GM12891 (cell line): ENCODE measurements around the gene SPPL3.

Source experiments
- PAX5 ChIP-seq: IDR thresholded peaks from 2 replicates; pipeline ENCODE4 v1.6.1; 2011; ENCODE audit warnings: low read length, moderate library complexity, mild to moderate bottlenecking; ENCODE audit not compliant: insufficient read depth, severe bottlenecking
- POLR2A ChIP-seq: IDR thresholded peaks from 2 replicates; pipeline ENCODE4 v1.6.1; 2011; ENCODE audit warnings: low read depth, low read length, control low read depth
- POLR2AphosphoS5 ChIP-seq: IDR thresholded peaks from 2 replicates; pipeline ENCODE4 v1.6.1; 2011; ENCODE audit warnings: low read depth, low read length, control low read depth
- SPI1 ChIP-seq: IDR thresholded peaks from 2 replicates; pipeline ENCODE4 v1.6.1; 2011; ENCODE audit warnings: low read depth, low read length, control low read depth
- TAF1 ChIP-seq: IDR thresholded peaks from 2 replicates; pipeline ENCODE4 v1.6.1; 2011; ENCODE audit warnings: low read depth, low read length, control low read depth

DNA sequence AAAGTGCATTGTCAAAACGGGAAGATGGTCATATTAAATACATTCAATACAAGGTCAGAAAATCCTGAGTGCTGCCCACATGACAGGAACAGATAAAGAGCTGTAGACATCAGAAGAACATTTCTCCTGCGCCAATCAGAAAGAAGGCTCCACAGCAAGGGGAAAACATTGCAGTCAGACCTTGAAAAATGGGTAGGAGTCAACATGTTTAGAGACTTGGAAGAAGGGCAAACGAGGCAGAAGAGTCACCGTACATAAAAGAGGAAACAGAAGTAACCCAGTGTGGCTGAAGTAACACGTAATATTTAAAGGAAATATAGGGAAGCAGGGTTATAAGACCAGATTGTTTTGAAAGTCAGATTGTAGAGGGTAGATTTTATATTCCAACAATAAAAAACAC, 11.9 kb downstream of the SPPL3 start:
- TF ChIP-seq POLR2A (no peak), TAF1 (no peak), SPI1 (0 out of 2 replicates have a peak, but pooled peaks have one; percentile 0), PAX5 (no peak), POLR2AphosphoS5 (no peak)
